Measurements from ENCODE around the gene SLC38A11. TPM values are rescaled to one million over a fixed set of nuclear protein-coding genes. Genes with fewer than 3 reads are reported as not detected.

The SLC38A11 gene
- total RNA-seq, 1 donor from 2014 or later, result not detected

- DNase-seq, result no peak
- H3K27ac Mint-ChIP-seq (ENCODE audit: unreplicated experiment), result peak overlapping the region; percentile 69
- H3K36me3 Mint-ChIP-seq (ENCODE audit: unreplicated experiment), result no peaks in the 10 kb centered on the region
- no peak overlapping the region for H3K4me3 Mint-ChIP-seq (ENCODE audit: unreplicated experiment)
- peaks cover 9% of the 10 kb centered on the region for H3K4me1 Mint-ChIP-seq (ENCODE audit: low read depth, unreplicated experiment)
- peaks cover 3% of the 10 kb centered on the region for H3K27me3 Mint-ChIP-seq (ENCODE audit: unreplicated experiment)
- H3K9me3 Mint-ChIP-seq (ENCODE audit: unreplicated experiment), result no peaks in the 10 kb centered on the region
- no peak for TF ChIP-seq CTCF (IDR thresholded peaks at IDR 0.05; ENCODE audit: partially characterized antibody, unreplicated experiment)
Observed at GRCh38 chr2:164903204-164903603, 52.1 kb downstream of the SLC38A11 start.

- Mint-ChIP-seq H3K27ac (ENCODE audit: unreplicated experiment) (no peak overlapping the region), H3K4me3 (ENCODE audit: unreplicated experiment) (no peak overlapping the region), H3K9me3 (ENCODE audit: unreplicated experiment) (no peaks in the 10 kb centered on the region), H3K36me3 (ENCODE audit: unreplicated experiment) (no peaks in the 10 kb centered on the region), H3K4me1 (ENCODE audit: low read depth, unreplicated experiment) (peaks cover 15% of the 10 kb centered on the region), H3K27me3 (ENCODE audit: unreplicated experiment) (peaks cover 2% of the 10 kb centered on the region)
- DNase-seq, result no peak
- no peak for TF ChIP-seq CTCF (IDR thresholded peaks at IDR 0.05; ENCODE audit: partially characterized antibody, unreplicated experiment)
Observed at GRCh38 chr2:164899121-164899520, 56.2 kb downstream of the SLC38A11 start.

GRCh38 chr2:164898475-164898874 lies 56.9 kb downstream of the SLC38A11 start:
- Mint-ChIP-seq H3K27me3 (ENCODE audit: unreplicated experiment) (peaks cover 4% of the 10 kb centered on the region), H3K4me1 (ENCODE audit: low read depth, unreplicated experiment) (peaks cover 14% of the 10 kb centered on the region), H3K4me3 (ENCODE audit: unreplicated experiment) (no peak overlapping the region), H3K27ac (ENCODE audit: unreplicated experiment) (no peak overlapping the region), H3K9me3 (ENCODE audit: unreplicated experiment) (no peaks in the 10 kb centered on the region), H3K36me3 (ENCODE audit: unreplicated experiment) (no peaks in the 10 kb centered on the region)
- DNase-seq, result no peak
- no peak for TF ChIP-seq CTCF (IDR thresholded peaks at IDR 0.05; ENCODE audit: partially characterized antibody, unreplicated experiment)

- no peak for DNase-seq
- Mint-ChIP-seq H3K9me3 (ENCODE audit: unreplicated experiment) (no peaks in the 10 kb centered on the region), H3K4me3 (ENCODE audit: unreplicated experiment) (no peak overlapping the region), H3K4me1 (ENCODE audit: low read depth, unreplicated experiment) (peaks cover 10% of the 10 kb centered on the region), H3K36me3 (ENCODE audit: unreplicated experiment) (no peaks in the 10 kb centered on the region), H3K27ac (ENCODE audit: unreplicated experiment) (no peak overlapping the region), H3K27me3 (ENCODE audit: unreplicated experiment) (peaks cover 4% of the 10 kb centered on the region)
- TF ChIP-seq CTCF (IDR thresholded peaks at IDR 0.05; ENCODE audit: partially characterized antibody, unreplicated experiment), result no peak
Observed at GRCh38 chr2:164897469-164898260, 57.7 kb downstream of the SLC38A11 start.

- no peak for TF ChIP-seq CTCF (IDR thresholded peaks at IDR 0.05; ENCODE audit: partially characterized antibody, unreplicated experiment)
- Mint-ChIP-seq H3K27me3 (ENCODE audit: unreplicated experiment) (peaks cover 4% of the 10 kb centered on the region), H3K4me1 (ENCODE audit: low read depth, unreplicated experiment) (peaks cover 10% of the 10 kb centered on the region), H3K27ac (ENCODE audit: unreplicated experiment) (no peak overlapping the region), H3K4me3 (ENCODE audit: unreplicated experiment) (no peak overlapping the region), H3K36me3 (ENCODE audit: unreplicated experiment) (no peaks in the 10 kb centered on the region), H3K9me3 (ENCODE audit: unreplicated experiment) (no peaks in the 10 kb centered on the region)
- no peak for DNase-seq
Observed at GRCh38 chr2:164896634-164897355, 58.5 kb downstream of the SLC38A11 start.

Measured in glutamatergic neuron (in vitro differentiated cells).